ENCODE data around the gene INTS11.

Gene INTS11

DNA sequence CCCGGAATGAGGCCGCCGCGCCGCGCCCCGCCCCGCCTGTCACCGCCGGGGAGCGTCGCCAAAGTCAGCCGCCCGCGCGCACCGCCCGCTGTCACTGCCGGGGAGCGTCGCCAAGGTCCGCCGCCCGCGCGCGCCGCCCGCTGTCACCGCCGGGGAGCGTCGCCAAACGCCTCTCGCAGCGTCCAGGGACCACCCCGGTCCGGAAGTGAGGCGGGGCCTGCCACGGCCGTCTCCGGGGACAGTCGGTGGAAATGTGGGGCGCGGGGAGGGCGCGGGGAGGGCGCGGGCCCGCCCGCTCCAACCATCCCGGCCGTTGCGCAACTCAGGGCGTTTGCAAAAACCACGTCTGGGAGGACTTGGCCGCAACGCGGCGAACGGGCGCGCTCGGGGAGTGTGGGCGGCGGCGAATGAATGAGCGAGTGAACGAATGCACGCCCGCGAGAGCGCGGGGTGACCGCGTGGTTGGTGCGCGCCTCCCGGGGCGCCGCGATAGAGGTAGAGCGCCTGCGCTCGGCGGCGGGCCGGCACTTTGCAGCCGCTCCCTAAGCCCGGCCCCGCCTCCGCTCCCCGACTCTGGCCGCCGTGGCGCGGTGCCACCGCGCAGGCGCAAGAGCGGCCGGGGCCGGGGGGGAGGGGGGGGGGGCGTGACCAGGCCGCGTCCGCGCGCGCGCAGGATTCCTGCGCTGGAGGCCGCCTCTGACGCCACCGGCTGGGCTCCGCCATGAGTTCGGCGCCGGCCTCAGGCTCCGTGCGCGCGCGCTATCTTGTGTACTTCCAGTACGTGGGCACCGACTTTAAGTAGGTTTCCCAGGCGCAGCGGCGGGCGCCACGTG lies 16.3 kb downstream of the INTS11 start, which contains the start of the genes ACAP3 and PUSL1:
Gene ACAP3, minus strand, starts transcription at position 8 of the 833 bp plus-strand sequence. CDS start 115 bp downstream, outside the sequence.
Gene PUSL1, plus strand, starts transcription at position 675 of the 833 bp plus-strand sequence. Its CDS starts 47 bp downstream, at position 722.
- H3K4me3 ChIP-seq (ENCODE audit: low read depth in 1 of 2, low read length in 2 of 2) = peak within 1 kb of the TSS; percentile 62 to 90
- peaks cover 16 to 49% of the 10 kb centered on the region in 2 donors for H3K4me1 ChIP-seq (ENCODE audit: control insufficient read depth in 1 of 2, insufficient read depth in 2 of 2, low read length in 2 of 2)
- no peaks in the 10 kb centered on the region for H3K9me3 ChIP-seq (ENCODE audit: control insufficient read depth in 1 of 2, low read length in 2 of 2)
- no peaks in the 10 kb centered on the region for H3K27me3 ChIP-seq (ENCODE audit: low read depth, low read length)
- peaks cover 9 to 21% of the 10 kb centered on the region in 2 donors for H3K36me3 ChIP-seq (ENCODE audit: control insufficient read depth in 1 of 2, insufficient read depth in 2 of 2, low read length in 2 of 2)
- no peak within 1 kb of the TSS for H3K27ac ChIP-seq (ENCODE audit: low read length)

DNA sequence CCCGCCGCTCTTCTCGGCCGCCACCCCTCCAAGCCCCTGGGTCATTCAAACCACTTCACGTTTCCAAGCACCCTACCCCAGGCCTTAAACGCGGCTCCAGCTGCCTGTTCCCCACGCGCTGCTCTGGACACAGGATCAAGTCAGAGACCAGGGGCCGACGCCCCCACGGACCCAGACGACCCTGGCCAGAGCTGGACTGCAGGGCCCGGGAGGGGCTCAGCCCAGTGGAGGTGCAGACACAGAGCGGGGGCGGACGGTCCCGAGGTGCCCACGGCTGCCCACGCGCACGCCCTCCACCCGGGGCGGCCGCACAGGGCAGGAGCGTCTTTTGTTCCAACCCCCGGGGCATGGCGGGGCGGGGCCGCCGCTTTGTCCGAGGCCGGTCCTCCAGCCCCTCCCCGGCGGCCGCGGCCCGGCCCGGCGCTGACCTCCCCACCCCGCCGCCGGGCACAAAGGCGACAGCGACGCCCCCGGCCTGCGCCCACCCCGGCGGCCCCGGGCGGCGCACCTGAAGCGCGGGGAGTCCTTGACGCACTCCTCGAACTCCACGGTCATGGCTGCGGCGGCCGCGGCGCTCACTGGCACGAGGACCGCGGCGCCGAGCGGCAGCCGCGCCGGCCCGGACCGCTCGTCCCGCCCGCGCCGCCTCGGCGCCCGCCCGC lies 17.1 kb downstream of the INTS11 start:
- Histone ChIP-seq H3K4me3 (ENCODE audit: low read depth in 1 of 2, low read length in 2 of 2) (peak overlapping the region; percentile 62 to 90), H3K9me3 (ENCODE audit: control insufficient read depth in 1 of 2, low read length in 2 of 2) (no peaks in the 10 kb centered on the region), H3K36me3 (ENCODE audit: control insufficient read depth in 1 of 2, insufficient read depth in 2 of 2, low read length in 2 of 2) (peaks cover 9 to 14% of the 10 kb centered on the region in 2 donors), H3K4me1 (ENCODE audit: control insufficient read depth in 1 of 2, insufficient read depth in 2 of 2, low read length in 2 of 2) (peaks cover 16 to 49% of the 10 kb centered on the region in 2 donors), H3K27ac (ENCODE audit: low read length) (no peak overlapping the region), H3K27me3 (ENCODE audit: low read depth, low read length) (no peaks in the 10 kb centered on the region)

DNA sequence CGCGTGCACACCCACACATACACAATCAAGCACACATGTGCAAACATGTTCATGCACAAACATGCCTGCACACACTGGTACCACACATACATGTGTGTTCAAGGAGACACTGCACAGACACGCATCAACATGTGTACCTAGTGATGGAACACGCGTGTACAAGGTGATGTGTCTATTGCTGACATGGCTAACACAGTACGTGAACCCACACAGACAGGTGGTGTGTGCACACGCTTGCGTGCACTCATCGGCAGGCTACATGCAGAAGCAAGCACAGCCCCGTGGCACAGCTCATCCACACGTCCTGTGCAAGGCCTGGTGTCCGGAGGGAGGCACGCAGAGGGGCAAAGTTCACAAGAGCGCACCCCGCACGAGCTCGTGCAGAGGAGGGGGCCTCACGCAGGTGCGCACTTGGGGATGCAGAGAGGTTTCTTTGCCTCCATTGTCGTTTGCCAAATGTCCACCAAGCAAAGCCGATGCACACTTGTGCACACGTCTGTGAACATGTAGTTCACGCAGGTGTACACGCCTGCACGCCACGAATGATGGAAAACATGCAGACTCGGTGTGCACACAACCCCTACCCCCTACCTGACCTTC lies 17.7 kb downstream of the INTS11 start:
- Histone ChIP-seq H3K4me1 (ENCODE audit: control insufficient read depth in 1 of 2, insufficient read depth in 2 of 2, low read length in 2 of 2) (peaks cover 16 to 49% of the 10 kb centered on the region in 2 donors), H3K36me3 (ENCODE audit: control insufficient read depth in 1 of 2, insufficient read depth in 2 of 2, low read length in 2 of 2) (peaks cover 9% of the 10 kb centered on the region in 2 donors), H3K4me3 (ENCODE audit: low read depth in 1 of 2, low read length in 2 of 2) (peak overlapping the region; percentile 62 to 90), H3K27ac (ENCODE audit: low read length) (no peak overlapping the region), H3K27me3 (ENCODE audit: low read depth, low read length) (no peaks in the 10 kb centered on the region), H3K9me3 (ENCODE audit: control insufficient read depth in 1 of 2, low read length in 2 of 2) (no peaks in the 10 kb centered on the region)

DNA sequence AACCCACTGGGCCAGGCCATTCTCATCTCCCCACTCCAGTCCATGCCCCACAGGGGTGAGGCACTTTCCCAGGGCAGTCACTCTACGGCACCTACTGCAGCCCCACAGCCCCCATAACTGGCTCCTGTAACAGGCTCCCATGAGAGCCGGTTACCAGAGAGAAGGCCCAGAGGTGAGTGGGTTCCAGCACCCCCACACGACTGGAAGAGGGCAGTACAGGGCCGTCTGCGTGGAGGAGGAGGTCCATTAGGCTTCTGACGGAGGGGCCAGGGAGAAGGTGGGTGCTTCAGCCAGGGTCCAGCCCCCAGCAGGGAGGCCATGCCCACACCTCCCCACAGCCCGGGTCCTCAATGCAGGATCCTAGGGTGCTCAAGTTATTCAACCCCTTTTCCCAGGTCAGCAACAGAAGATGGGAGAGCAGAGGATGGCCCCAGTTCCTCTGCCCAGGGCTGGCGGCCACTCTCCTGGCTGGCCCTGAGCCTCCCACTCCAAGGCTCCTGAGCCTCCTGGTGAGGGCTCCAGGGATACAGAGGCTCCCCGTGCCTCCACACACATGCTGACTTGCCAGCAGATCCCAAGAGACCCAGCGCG lies 18.3 kb downstream of the INTS11 start:
- Histone ChIP-seq H3K4me3 (ENCODE audit: low read depth in 1 of 2, low read length in 2 of 2) (peak overlapping the region; percentile 62 to 90), H3K4me1 (ENCODE audit: control insufficient read depth in 1 of 2, insufficient read depth in 2 of 2, low read length in 2 of 2) (peaks cover 16 to 49% of the 10 kb centered on the region in 2 donors), H3K36me3 (ENCODE audit: control insufficient read depth in 1 of 2, insufficient read depth in 2 of 2, low read length in 2 of 2) (peaks cover 3% of the 10 kb centered on the region in 2 donors)

DNA sequence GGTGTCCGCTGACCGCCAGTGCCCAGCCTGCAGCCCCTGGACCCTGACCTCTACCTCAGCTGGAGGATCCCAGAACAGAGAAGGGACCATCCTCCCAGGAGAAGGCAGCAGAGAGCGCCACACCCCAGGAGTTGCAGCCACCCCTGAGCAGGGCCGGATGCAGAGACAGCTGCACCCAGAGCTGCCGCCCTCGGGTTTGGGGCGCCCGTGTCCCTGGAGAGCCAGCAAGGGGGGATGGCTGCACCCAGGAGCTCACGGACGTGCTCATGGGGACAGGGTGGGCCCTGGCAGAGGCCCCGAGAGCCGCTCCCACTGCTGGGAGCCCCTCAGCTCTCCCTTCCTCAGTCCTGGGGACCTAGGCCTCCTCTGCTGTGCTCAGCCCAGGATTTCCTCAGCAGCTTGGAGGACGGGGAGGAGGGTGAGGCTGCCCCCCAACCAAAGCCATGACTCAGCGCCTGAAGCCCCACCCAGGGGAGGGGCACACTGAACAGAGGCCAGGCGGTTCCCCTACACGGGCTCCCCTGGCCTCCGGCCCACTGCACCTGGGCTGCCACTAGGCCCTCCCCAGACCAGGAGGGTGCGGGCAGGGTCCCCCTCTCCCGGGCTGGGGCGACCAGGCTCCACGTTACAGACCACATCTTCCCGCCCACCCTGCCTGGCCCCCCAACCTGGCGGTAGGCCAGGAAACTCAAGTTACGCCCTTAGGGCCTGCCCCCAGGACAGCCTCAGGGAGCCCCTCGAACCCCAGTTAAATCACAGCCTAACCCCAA lies 19.0 kb downstream of the INTS11 start:
- Histone ChIP-seq H3K27me3 (ENCODE audit: low read depth, low read length) (no peaks in the 10 kb centered on the region), H3K9me3 (ENCODE audit: control insufficient read depth in 1 of 2, low read length in 2 of 2) (no peaks in the 10 kb centered on the region), H3K27ac (ENCODE audit: low read length) (peak overlapping the region; percentile 60), H3K4me1 (ENCODE audit: control insufficient read depth in 1 of 2, insufficient read depth in 2 of 2, low read length in 2 of 2) (peaks cover 16 to 49% of the 10 kb centered on the region in 2 donors), H3K4me3 (ENCODE audit: low read depth in 1 of 2, low read length in 2 of 2) (peak overlapping the region; percentile 62 to 90), H3K36me3 (ENCODE audit: control insufficient read depth in 1 of 2, insufficient read depth in 2 of 2, low read length in 2 of 2) (no peaks in the 10 kb centered on the region)

More for the DNA sequence above, 18.3 kb downstream of the INTS11 start:
- no peaks in the 10 kb centered on the region for H3K9me3 ChIP-seq (ENCODE audit: control insufficient read depth in 1 of 2, low read length in 2 of 2)
- H3K27me3 ChIP-seq (ENCODE audit: low read depth, low read length) = no peaks in the 10 kb centered on the region
- no peak overlapping the region for H3K27ac ChIP-seq (ENCODE audit: low read length)

DNA sequence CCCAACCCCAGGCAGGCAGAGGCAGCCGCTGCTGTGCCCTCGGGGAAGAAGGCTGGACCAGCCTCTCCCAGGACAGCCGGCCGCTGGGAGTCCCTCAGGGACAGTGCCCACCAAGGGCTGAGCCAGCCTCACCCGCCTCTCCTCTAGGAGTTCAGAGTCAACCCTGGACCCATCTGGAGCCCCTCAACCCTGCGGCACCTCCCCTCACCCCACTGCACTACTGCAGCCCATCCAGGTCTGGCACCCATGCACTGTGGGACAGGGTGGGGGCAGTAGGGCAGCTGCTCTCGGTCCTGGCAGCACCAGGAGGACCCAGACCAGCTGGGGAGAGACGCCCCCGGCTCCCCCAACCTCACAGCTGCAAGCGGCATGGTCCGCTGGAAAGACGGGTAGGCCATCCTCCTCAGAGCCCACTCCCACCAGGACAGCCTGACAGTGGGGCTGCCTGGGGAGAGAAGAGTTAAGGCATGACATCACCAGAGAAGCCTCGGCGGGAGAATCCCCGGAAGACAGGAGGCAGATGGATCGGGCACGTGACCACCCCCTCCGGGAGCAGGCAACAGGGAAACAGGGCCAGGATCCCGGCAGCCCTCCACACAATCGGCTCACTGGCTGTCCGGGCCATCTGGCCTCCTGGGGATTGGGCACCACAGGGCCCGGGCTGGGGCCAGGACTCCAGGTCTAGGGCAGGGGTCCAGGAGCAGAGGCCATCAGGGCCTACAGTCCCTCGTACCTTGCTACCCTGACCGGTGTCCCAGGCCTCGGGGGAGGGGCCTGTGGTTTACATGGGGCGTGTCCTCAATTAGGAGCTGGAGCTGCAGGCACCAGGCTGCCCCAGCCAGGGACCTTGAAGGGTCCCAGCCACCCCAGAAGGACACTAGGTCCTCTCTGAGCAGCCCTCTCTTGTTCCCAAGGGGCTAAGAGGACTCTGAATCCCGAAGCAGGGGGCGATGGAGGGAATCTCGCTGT lies 19.8 kb downstream of the INTS11 start:
- H3K4me1 ChIP-seq (ENCODE audit: control insufficient read depth in 1 of 2, insufficient read depth in 2 of 2, low read length in 2 of 2) = peaks cover 16 to 47% of the 10 kb centered on the region in 2 donors
- H3K27ac ChIP-seq (ENCODE audit: low read length) = peak overlapping the region; percentile 60
- no peaks in the 10 kb centered on the region for H3K36me3 ChIP-seq (ENCODE audit: control insufficient read depth in 1 of 2, insufficient read depth in 2 of 2, low read length in 2 of 2)
- no peaks in the 10 kb centered on the region for H3K9me3 ChIP-seq (ENCODE audit: control insufficient read depth in 1 of 2, low read length in 2 of 2)
- H3K27me3 ChIP-seq (ENCODE audit: low read depth, low read length) = no peaks in the 10 kb centered on the region
- H3K4me3 ChIP-seq (ENCODE audit: low read depth in 1 of 2, low read length in 2 of 2) = peak overlapping the region; percentile 52 to 90

DNA sequence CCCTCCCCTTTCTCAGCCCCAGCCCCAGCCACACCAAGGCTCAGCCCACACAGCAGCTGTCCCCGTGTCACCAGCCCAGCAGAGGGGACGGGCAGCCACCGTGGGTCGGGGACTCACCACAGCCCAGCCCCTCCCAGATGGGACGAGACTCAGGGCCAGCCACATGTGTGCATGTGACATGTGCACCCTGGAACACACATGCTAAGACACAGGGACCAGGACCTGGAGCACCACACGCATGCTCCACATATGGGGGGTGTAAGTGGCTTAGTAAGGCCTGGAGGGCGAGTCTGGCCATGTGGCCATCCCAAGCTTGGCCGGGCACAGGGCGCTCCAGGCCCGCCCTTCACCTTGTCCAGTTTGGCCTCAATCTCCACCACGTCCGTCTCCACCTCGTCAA lies 20.7 kb downstream of the INTS11 start:
- peak overlapping the region in 1 of 2 donors; percentile 90 for H3K4me3 ChIP-seq (ENCODE audit: low read depth in 1 of 2, low read length in 2 of 2)
- H3K36me3 ChIP-seq (ENCODE audit: control insufficient read depth in 1 of 2, insufficient read depth in 2 of 2, low read length in 2 of 2) = no peaks in the 10 kb centered on the region
- no peaks in the 10 kb centered on the region for H3K9me3 ChIP-seq (ENCODE audit: control insufficient read depth in 1 of 2, low read length in 2 of 2)
- H3K27me3 ChIP-seq (ENCODE audit: low read depth, low read length) = no peaks in the 10 kb centered on the region
- H3K27ac ChIP-seq (ENCODE audit: low read length) = no peak overlapping the region
- peaks cover 16 to 43% of the 10 kb centered on the region in 2 donors for H3K4me1 ChIP-seq (ENCODE audit: control insufficient read depth in 1 of 2, insufficient read depth in 2 of 2, low read length in 2 of 2)

DNA sequence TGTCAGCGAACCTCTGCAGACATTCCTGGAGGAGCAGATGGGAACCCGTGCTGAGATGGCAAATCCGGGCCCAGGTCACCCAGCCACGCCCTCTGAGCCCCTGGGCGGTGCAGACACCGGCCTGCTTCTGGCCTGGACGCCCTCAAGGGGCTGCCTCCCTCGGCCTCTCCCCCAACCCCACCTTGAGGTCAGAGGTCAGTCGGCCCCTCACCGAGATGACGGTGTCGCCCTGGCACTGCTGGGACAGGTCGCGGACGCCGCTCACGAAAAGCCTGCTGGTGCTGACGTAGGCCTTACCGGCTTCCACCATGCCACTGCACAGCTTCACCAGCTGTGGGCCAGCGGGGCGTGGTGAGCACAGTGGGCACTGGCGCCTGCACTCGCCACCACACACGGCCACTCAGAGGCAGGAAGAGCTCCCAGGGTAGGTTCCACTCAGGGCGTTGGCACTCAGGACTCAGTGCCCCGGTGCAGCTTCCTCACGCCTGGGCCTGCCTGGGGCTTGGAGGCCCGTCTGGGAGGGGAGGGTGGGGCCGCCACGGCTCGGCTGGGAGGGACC lies 21.4 kb downstream of the INTS11 start:
- peaks cover 16 to 44% of the 10 kb centered on the region in 2 donors for H3K4me1 ChIP-seq (ENCODE audit: control insufficient read depth in 1 of 2, insufficient read depth in 2 of 2, low read length in 2 of 2)
- H3K9me3 ChIP-seq (ENCODE audit: control insufficient read depth in 1 of 2, low read length in 2 of 2) = no peaks in the 10 kb centered on the region
- H3K27ac ChIP-seq (ENCODE audit: low read length) = no peak overlapping the region
- peaks cover 0 to 1% of the 10 kb centered on the region in 2 donors for H3K36me3 ChIP-seq (ENCODE audit: control insufficient read depth in 1 of 2, insufficient read depth in 2 of 2, low read length in 2 of 2)
- no peaks in the 10 kb centered on the region for H3K27me3 ChIP-seq (ENCODE audit: low read depth, low read length)
- no peak overlapping the region for H3K4me3 ChIP-seq (ENCODE audit: low read depth in 1 of 2, low read length in 2 of 2)

DNA sequence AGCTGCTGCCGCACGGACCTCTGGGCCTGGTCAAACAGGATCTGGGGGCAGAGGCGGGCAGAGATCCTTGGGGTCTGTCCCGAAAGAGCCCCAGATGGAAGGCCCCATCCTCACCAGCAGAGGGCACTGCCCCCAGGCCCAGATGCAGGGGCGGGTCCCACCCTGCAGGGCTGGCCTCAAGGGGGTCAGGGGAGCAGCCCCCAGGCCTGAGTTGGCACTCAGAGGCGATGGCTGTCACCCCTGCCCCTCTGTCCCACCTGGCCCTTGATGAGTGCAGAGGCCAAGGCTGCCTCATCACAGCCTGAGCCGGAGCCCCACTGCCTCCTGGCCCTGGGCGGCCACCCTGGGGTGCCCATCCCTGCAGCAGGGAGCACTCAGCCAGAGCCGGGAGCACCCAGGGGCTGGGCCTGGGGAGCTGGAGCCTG lies 22.4 kb downstream of the INTS11 start:
- Histone ChIP-seq H3K4me3 (ENCODE audit: low read depth in 1 of 2, low read length in 2 of 2) (no peak overlapping the region), H3K27me3 (ENCODE audit: low read depth, low read length) (no peaks in the 10 kb centered on the region), H3K27ac (ENCODE audit: low read length) (no peak overlapping the region), H3K9me3 (ENCODE audit: control insufficient read depth in 1 of 2, low read length in 2 of 2) (no peaks in the 10 kb centered on the region), H3K4me1 (ENCODE audit: control insufficient read depth in 1 of 2, insufficient read depth in 2 of 2, low read length in 2 of 2) (peaks cover 16 to 41% of the 10 kb centered on the region in 2 donors), H3K36me3 (ENCODE audit: control insufficient read depth in 1 of 2, insufficient read depth in 2 of 2, low read length in 2 of 2) (peaks cover 0 to 6% of the 10 kb centered on the region in 2 donors)
